ENCODE results near the gene VMAC.

The VMAC gene

DNA sequence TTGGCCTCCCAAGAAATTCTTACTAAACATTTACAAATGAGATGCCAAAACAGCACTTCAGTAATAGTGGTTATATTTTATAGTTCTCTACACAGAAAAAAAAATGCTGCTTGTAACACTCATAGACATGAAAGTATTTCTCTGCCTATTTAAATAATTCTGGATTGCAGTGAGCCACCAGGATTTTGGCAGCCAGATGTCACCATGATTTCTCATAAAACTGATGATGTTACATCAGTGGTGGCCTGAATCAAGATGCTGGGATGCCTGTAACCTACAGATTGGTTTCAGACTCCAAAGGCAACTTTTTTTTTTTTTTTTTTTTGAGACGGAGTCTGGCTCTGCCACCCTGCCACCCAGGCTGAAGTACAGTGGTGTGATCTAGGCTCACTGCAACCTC, 6.7 kb downstream of the VMAC start:
- peaks cover 14% of the 10 kb centered on the region for H3K36me3 ChIP-seq (ENCODE audit: control insufficient read depth, insufficient read depth, low read length)

DNA sequence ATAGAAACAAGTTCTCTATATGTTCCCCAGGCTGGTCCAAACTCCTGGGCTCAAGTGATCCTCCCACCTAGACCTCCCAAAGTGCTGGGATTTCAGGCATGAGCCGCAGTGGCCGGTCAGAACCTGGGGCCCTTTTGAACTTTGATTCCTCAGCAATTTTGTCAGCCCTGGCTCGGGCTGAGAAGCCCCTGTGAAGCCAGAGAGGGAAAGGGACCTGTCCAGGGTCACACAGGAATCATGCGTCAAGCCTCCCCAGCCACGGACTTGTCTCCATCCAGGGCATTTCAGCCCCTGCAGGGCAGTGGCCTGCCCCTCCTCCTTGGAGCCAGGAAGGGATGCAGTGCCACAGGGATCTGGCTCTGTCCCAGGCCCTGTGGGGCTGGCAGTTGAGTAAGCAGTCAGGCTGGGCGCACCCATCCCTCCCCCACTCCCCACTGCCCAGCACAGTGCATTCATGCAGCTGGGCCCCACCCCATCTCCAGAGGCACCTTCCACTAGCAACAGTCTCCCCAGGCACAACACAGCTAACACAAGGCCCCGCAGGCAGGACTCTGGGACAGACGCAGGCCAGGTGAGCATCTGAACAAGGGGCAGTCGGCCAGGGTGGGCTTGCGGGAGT, 9.2 kb downstream of the VMAC start, which contains the start of gene CAPS:
TSS of gene CAPS (plus strand) at position 516 of the 619 bp plus-strand sequence. CDS start 153 bp downstream, outside the sequence.
- Histone ChIP-seq H3K27me3 (ENCODE audit: control insufficient read depth, insufficient read depth, low read length) (no peaks in the 10 kb centered on the region), H3K4me3 (ENCODE audit: low read depth, low read length) (no peak within 1 kb of the TSS), H3K36me3 (ENCODE audit: control insufficient read depth, insufficient read depth, low read length) (peaks cover 38% of the 10 kb centered on the region), H3K4me1 (ENCODE audit: control insufficient read depth, insufficient read depth, low read length) (no peaks in the 10 kb centered on the region), H3K9ac (ENCODE audit: low read length) (no peak within 1 kb of the TSS), H3K27ac (ENCODE audit: low read depth, low read length) (no peak within 1 kb of the TSS), H3K9me3 (ENCODE audit: control insufficient read depth, insufficient read depth, low read depth, low read length) (no peaks in the 10 kb centered on the region)

More for the DNA sequence above, 6.7 kb downstream of the VMAC start:
- Histone ChIP-seq H3K27me3 (ENCODE audit: control insufficient read depth, insufficient read depth, low read length) (no peaks in the 10 kb centered on the region), H3K9me3 (ENCODE audit: control insufficient read depth, insufficient read depth, low read depth, low read length) (no peaks in the 10 kb centered on the region), H3K9ac (ENCODE audit: low read length) (no peak overlapping the region), H3K27ac (ENCODE audit: low read depth, low read length) (no peak overlapping the region), H3K4me1 (ENCODE audit: control insufficient read depth, insufficient read depth, low read length) (no peaks in the 10 kb centered on the region), H3K4me3 (ENCODE audit: low read depth, low read length) (no peak overlapping the region)

- H3K27ac ChIP-seq (ENCODE audit: low read depth, low read length): no peak overlapping the region
These were observed 9.7 kb downstream of the VMAC start for GRCh38 chr19:5914358-5914774.

DNA sequence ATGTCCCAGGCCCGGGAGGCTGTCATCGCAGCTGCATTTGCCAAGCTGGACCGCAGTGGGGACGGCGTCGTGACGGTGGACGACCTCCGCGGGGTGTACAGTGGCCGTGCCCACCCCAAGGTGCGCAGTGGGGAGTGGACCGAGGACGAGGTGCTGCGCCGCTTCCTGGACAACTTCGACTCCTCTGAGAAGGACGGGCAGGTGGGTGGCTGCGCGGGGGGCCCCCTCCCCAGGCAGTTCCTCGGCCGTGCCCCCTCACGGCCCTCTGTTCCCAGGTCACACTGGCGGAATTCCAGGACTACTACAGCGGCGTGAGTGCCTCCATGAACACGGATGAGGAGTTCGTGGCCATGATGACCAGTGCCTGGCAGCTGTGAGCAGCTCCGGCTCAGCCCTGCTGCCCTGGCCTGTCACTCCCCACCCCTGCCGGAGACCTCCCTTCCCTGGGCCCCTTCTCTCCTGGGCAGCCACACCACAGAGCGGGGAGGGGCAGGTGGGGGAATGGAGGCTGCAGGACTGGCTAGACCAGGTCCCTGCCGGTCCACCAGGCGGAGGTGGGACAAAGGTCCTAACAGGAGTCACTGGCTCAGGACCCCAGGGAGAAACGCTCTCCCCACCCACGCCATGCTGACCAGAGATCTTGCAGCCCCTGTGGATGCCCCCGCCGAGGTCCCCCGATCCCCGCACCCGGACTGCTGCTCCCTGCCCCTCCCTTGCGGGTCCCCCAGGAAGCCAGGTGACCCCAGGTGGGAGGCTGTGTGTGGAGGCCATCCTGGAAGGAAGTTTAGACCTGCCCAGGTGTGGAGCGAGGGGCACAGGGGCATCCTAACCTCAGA, 10.5 kb downstream of the VMAC start:
- Histone ChIP-seq H3K9me3 (ENCODE audit: control insufficient read depth, insufficient read depth, low read depth, low read length) (no peaks in the 10 kb centered on the region), H3K9ac (ENCODE audit: low read length) (no peak overlapping the region), H3K36me3 (ENCODE audit: control insufficient read depth, insufficient read depth, low read length) (peaks cover 51% of the 10 kb centered on the region), H3K4me1 (ENCODE audit: control insufficient read depth, insufficient read depth, low read length) (no peaks in the 10 kb centered on the region), H3K27ac (ENCODE audit: low read depth, low read length) (no peak overlapping the region), H3K4me3 (ENCODE audit: low read depth, low read length) (no peak overlapping the region), H3K27me3 (ENCODE audit: control insufficient read depth, insufficient read depth, low read length) (no peaks in the 10 kb centered on the region)

More at GRCh38 chr19:5914358-5914774, 9.7 kb downstream of the VMAC start:
- Histone ChIP-seq H3K4me1 (ENCODE audit: control insufficient read depth, insufficient read depth, low read length) (no peaks in the 10 kb centered on the region), H3K9ac (ENCODE audit: low read length) (no peak overlapping the region), H3K4me3 (ENCODE audit: low read depth, low read length) (no peak overlapping the region), H3K27me3 (ENCODE audit: control insufficient read depth, insufficient read depth, low read length) (no peaks in the 10 kb centered on the region), H3K36me3 (ENCODE audit: control insufficient read depth, insufficient read depth, low read length) (peaks cover 43% of the 10 kb centered on the region), H3K9me3 (ENCODE audit: control insufficient read depth, insufficient read depth, low read depth, low read length) (no peaks in the 10 kb centered on the region)

GRCh38 chr19:5915782-5916165, 11.1 kb downstream of the VMAC start:
- H3K9ac ChIP-seq (ENCODE audit: low read length): no peak overlapping the region
- H3K27ac ChIP-seq (ENCODE audit: low read depth, low read length): no peak overlapping the region
- no peaks in the 10 kb centered on the region for H3K4me1 ChIP-seq (ENCODE audit: control insufficient read depth, insufficient read depth, low read length)
- peaks cover 53% of the 10 kb centered on the region for H3K36me3 ChIP-seq (ENCODE audit: control insufficient read depth, insufficient read depth, low read length)
- no peaks in the 10 kb centered on the region for H3K27me3 ChIP-seq (ENCODE audit: control insufficient read depth, insufficient read depth, low read length)
- no peak overlapping the region for H3K4me3 ChIP-seq (ENCODE audit: low read depth, low read length)
- H3K9me3 ChIP-seq (ENCODE audit: control insufficient read depth, insufficient read depth, low read depth, low read length): no peaks in the 10 kb centered on the region

GRCh38 chr19:5916181-5916708, 11.6 kb downstream of the VMAC start:
- no peak overlapping the region for H3K9ac ChIP-seq (ENCODE audit: low read length)
- no peaks in the 10 kb centered on the region for H3K4me1 ChIP-seq (ENCODE audit: control insufficient read depth, insufficient read depth, low read length)
- no peaks in the 10 kb centered on the region for H3K9me3 ChIP-seq (ENCODE audit: control insufficient read depth, insufficient read depth, low read depth, low read length)
- H3K27ac ChIP-seq (ENCODE audit: low read depth, low read length): no peak overlapping the region
- no peaks in the 10 kb centered on the region for H3K27me3 ChIP-seq (ENCODE audit: control insufficient read depth, insufficient read depth, low read length)
- H3K36me3 ChIP-seq (ENCODE audit: control insufficient read depth, insufficient read depth, low read length): peaks cover 57% of the 10 kb centered on the region
- no peak overlapping the region for H3K4me3 ChIP-seq (ENCODE audit: low read depth, low read length)

DNA sequence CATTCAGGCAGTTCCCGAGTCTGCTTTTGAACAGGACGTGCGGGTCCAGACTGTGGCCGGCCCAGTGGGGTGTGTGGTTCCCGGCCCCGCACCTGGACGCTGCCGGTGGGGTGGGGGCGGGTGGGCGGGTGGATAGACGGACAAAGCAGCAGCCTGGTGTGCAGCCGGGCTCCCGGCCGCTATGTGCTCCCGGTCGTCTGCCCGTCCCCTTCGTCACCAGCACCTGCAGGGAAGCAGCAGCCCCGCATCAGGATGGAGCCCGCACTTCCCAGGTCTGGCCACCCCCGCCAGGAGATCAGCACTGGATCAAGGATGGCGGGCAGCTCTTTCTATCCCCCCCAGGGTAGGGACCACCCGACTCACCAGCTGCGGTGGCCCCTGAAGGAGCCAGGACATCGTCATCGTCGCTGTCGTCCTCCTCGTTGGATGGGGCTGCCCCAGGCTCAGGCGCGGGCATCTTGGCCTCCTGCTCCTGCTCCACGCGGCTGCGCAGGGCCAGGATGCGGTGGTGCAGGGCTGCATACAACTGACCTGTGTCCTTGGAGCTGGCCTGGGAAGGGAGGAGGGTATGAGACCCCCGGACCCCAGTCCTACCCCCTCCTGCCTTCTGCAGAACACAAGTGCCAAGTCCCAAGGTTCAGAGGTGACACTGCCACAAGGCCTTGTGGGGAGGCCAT, 12.9 kb downstream of the VMAC start:
- Histone ChIP-seq H3K9ac (ENCODE audit: low read length) (no peak overlapping the region), H3K27me3 (ENCODE audit: control insufficient read depth, insufficient read depth, low read length) (no peaks in the 10 kb centered on the region), H3K9me3 (ENCODE audit: control insufficient read depth, insufficient read depth, low read depth, low read length) (no peaks in the 10 kb centered on the region), H3K27ac (ENCODE audit: low read depth, low read length) (no peak overlapping the region), H3K4me3 (ENCODE audit: low read depth, low read length) (no peak overlapping the region), H3K4me1 (ENCODE audit: control insufficient read depth, insufficient read depth, low read length) (no peaks in the 10 kb centered on the region), H3K36me3 (ENCODE audit: control insufficient read depth, insufficient read depth, low read length) (peaks cover 70% of the 10 kb centered on the region)

DNA sequence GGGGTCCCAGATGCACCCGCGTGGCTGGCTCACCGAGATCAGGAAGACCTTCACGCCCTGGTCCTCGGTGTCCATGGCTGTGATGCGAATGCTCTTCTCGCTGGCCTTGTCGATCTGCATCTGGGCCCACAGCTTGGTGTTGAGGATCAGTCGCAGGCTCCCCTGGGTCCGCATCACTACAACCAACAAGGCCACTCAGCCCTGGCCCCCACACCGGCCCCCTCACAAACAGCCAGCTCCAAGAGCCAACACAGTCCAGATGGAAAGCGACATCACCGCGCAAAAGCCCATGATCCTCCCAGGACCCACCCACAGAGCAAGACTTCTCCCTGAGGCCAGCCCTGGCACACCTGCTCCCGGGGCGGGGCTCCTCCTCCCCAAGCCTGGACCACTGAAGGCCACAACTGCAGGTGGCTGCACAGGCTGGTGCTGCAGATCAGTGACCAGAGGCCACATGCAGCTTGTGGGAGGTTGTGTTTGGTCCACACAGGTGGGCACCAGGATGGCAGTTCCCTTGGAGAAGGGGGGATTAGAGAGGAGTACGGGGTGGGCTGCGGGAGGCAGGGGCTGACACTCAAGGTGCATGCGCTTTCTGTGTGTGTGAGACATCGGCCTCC, 13.9 kb downstream of the VMAC start:
- no peaks in the 10 kb centered on the region for H3K9me3 ChIP-seq (ENCODE audit: control insufficient read depth, insufficient read depth, low read depth, low read length)
- peaks cover 80% of the 10 kb centered on the region for H3K36me3 ChIP-seq (ENCODE audit: control insufficient read depth, insufficient read depth, low read length)
- no peak overlapping the region for H3K4me3 ChIP-seq (ENCODE audit: low read depth, low read length)
- H3K27ac ChIP-seq (ENCODE audit: low read depth, low read length): no peak overlapping the region
- H3K4me1 ChIP-seq (ENCODE audit: control insufficient read depth, insufficient read depth, low read length): no peaks in the 10 kb centered on the region
- no peak overlapping the region for H3K9ac ChIP-seq (ENCODE audit: low read length)
- no peaks in the 10 kb centered on the region for H3K27me3 ChIP-seq (ENCODE audit: control insufficient read depth, insufficient read depth, low read length)

DNA sequence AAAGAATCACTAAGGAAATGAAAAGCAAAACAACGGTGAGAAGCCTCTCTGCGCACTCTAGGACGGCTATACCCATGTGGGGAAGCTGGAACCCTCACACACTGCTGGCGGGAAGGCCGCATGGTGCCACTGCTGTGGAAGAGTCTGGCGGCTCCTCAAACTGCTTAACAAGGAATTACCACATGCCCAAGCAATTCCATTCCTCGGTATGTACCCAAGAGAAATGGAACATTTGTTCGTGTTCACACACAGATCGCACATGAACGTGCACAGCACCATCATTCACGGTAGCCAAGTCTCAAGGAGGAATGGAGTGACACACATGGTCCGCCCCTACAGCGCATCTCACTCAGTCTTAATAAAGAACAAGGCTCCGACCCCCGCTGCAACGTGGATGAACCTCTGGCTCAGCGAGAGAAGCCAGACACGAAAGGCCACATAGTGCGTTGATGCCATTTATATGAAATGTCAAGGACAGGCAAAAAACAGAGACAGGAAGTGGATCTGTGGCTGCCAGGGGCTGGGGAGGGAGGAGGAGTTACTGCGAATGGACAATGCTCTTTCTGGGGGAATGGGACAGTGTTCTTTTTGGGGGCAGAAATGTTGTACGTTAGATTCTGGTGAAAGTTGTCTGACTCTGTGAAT, 17.0 kb downstream of the VMAC start:
- Histone ChIP-seq H3K4me1 (ENCODE audit: control insufficient read depth, insufficient read depth, low read length) (no peaks in the 10 kb centered on the region), H3K27ac (ENCODE audit: low read depth, low read length) (no peak overlapping the region), H3K9me3 (ENCODE audit: control insufficient read depth, insufficient read depth, low read depth, low read length) (no peaks in the 10 kb centered on the region), H3K27me3 (ENCODE audit: control insufficient read depth, insufficient read depth, low read length) (no peaks in the 10 kb centered on the region), H3K4me3 (ENCODE audit: low read depth, low read length) (no peak overlapping the region), H3K36me3 (ENCODE audit: control insufficient read depth, insufficient read depth, low read length) (peaks cover 95% of the 10 kb centered on the region), H3K9ac (ENCODE audit: low read length) (no peak overlapping the region)

DNA sequence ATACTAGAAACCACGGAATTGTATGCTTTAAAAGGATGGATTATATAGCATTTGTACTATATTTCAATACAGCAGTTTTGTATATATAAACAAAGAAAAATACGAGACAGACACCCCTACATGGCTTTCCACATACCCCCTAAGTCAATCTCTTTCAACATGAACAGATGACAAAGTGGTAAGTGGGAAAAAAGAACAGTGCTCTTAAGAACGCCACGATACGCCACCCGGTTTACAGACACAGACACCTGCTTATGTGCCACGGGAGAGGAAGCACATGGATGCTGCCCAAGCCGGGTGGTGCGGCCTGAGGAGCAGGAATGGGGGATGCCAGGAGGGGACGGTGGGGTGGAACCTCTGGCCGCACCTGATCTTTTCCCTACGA, 17.5 kb downstream of the VMAC start:
- Histone ChIP-seq H3K9ac (ENCODE audit: low read length) (no peak overlapping the region), H3K9me3 (ENCODE audit: control insufficient read depth, insufficient read depth, low read depth, low read length) (no peaks in the 10 kb centered on the region), H3K27me3 (ENCODE audit: control insufficient read depth, insufficient read depth, low read length) (no peaks in the 10 kb centered on the region), H3K4me3 (ENCODE audit: low read depth, low read length) (no peak overlapping the region), H3K27ac (ENCODE audit: low read depth, low read length) (no peak overlapping the region), H3K36me3 (ENCODE audit: control insufficient read depth, insufficient read depth, low read length) (peaks cover 95% of the 10 kb centered on the region), H3K4me1 (ENCODE audit: control insufficient read depth, insufficient read depth, low read length) (no peaks in the 10 kb centered on the region)

Measured in HUES6 (cell line).